ENCODE measurements around the gene HSBP1.

HSBP1 gene

DNA sequence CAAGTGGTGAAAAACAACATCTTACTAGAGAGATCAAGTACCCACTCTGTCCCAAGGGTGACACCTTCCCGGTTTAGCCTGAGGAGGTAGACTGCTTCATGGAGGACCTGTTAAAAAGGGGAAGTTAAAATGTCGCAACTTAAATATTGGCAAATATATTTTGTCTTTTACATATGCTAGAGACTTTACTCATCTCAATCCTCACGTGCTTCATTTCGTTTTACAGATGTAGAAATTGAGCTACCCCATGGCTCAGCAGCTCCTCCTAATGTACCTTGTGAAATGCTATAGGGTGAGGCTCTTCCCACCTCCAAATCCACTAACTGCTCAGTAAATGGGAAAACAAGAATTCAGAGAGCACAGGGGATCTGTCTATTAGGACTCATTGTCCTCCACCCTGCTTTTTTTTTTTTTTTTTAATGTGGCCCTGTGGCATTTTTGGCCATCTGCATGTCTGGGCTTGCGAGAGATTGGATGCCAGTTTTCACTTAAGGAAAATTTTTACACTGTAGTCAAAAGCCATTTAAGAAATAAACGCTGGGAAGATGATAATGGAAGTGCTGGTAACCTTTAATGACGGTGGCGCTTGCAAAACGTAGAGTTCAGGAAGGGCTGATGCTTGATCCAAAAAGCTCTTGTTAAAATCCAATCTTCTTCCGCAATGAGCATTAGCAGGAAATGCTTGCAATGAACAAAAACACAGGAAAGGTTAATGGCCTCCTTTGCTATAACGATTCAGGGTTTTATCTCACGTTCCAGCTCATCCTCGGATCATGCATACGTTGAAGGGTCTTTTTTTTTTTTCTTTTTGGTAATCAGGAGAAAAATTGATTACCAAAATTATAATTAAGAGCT, 39.8 kb downstream of the HSBP1 start:
- Histone ChIP-seq H3K4me1 (ENCODE audit: control insufficient read depth in 1 of 2, insufficient read depth in 2 of 2, low read length in 2 of 2) (peaks cover 12% of the 10 kb centered on the region in 2 donors), H3K9ac (ENCODE audit: low read depth in 1 of 2, low read length in 2 of 2) (no peak overlapping the region), H3K9me3 (ENCODE audit: control insufficient read depth in 1 of 2, low read length in 2 of 2) (no peaks in the 10 kb centered on the region), H3K27me3 (ENCODE audit: control insufficient read depth in 1 of 2, insufficient read depth in 2 of 2, low read length in 2 of 2) (no peaks in the 10 kb centered on the region), H3K27ac (ENCODE audit: low read depth, low read length) (no peak overlapping the region), H3K4me3 (ENCODE audit: low read depth in 1 of 2, low read length in 2 of 2) (no peak overlapping the region), H3K36me3 (ENCODE audit: control insufficient read depth in 1 of 2, insufficient read depth in 2 of 2, low read length in 2 of 2) (no peaks in the 10 kb centered on the region)

GRCh38 chr16:83849421-83849820, 41.6 kb downstream of the HSBP1 start:
- no peak overlapping the region for H3K9ac ChIP-seq (ENCODE audit: low read depth in 1 of 2, low read length in 2 of 2)
- H3K27ac ChIP-seq (ENCODE audit: low read depth, low read length): no peak overlapping the region
- H3K4me3 ChIP-seq (ENCODE audit: low read depth in 1 of 2, low read length in 2 of 2): no peak overlapping the region
- no peaks in the 10 kb centered on the region for H3K27me3 ChIP-seq (ENCODE audit: control insufficient read depth in 1 of 2, insufficient read depth in 2 of 2, low read length in 2 of 2)
- no peaks in the 10 kb centered on the region for H3K36me3 ChIP-seq (ENCODE audit: control insufficient read depth in 1 of 2, insufficient read depth in 2 of 2, low read length in 2 of 2)
- H3K9me3 ChIP-seq (ENCODE audit: control insufficient read depth in 1 of 2, low read length in 2 of 2): no peaks in the 10 kb centered on the region
- H3K4me1 ChIP-seq (ENCODE audit: control insufficient read depth in 1 of 2, insufficient read depth in 2 of 2, low read length in 2 of 2): peaks cover 7 to 12% of the 10 kb centered on the region in 2 donors

DNA sequence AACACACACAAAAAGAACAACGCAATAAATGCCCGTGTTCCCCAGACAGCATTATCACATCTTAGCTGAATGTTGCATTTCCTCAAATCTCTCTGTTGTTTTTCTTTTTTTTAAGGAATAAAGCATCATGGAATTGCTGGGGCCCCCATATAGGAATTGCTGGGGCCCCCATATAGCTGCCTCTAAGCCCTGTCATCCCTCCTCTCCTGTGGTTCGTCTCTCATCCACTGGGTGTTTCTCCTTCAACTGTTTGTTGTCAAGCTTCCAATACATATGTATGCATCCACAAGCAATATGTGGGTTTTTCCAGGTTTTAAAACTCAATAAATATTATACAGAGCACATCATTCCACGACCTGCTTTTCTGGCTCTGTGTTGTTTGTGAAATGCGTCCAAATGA, 43.2 kb downstream of the HSBP1 start:
- Histone ChIP-seq H3K36me3 (ENCODE audit: control insufficient read depth in 1 of 2, insufficient read depth in 2 of 2, low read length in 2 of 2) (no peaks in the 10 kb centered on the region), H3K27me3 (ENCODE audit: control insufficient read depth in 1 of 2, insufficient read depth in 2 of 2, low read length in 2 of 2) (no peaks in the 10 kb centered on the region), H3K4me1 (ENCODE audit: control insufficient read depth in 1 of 2, insufficient read depth in 2 of 2, low read length in 2 of 2) (peaks cover 7 to 12% of the 10 kb centered on the region in 2 donors), H3K9ac (ENCODE audit: low read depth in 1 of 2, low read length in 2 of 2) (no peak overlapping the region), H3K27ac (ENCODE audit: low read depth, low read length) (no peak overlapping the region), H3K9me3 (ENCODE audit: control insufficient read depth in 1 of 2, low read length in 2 of 2) (no peaks in the 10 kb centered on the region), H3K4me3 (ENCODE audit: low read depth in 1 of 2, low read length in 2 of 2) (no peak overlapping the region)

GRCh38 chr16:83851473-83851872, 43.7 kb downstream of the HSBP1 start:
- H3K9ac ChIP-seq (ENCODE audit: low read depth in 1 of 2, low read length in 2 of 2): no peak overlapping the region
- H3K27me3 ChIP-seq (ENCODE audit: control insufficient read depth in 1 of 2, insufficient read depth in 2 of 2, low read length in 2 of 2): no peaks in the 10 kb centered on the region
- H3K9me3 ChIP-seq (ENCODE audit: control insufficient read depth in 1 of 2, low read length in 2 of 2): no peaks in the 10 kb centered on the region
- no peak overlapping the region for H3K27ac ChIP-seq (ENCODE audit: low read depth, low read length)
- no peak overlapping the region for H3K4me3 ChIP-seq (ENCODE audit: low read depth in 1 of 2, low read length in 2 of 2)
- peaks cover 7 to 12% of the 10 kb centered on the region in 2 donors for H3K4me1 ChIP-seq (ENCODE audit: control insufficient read depth in 1 of 2, insufficient read depth in 2 of 2, low read length in 2 of 2)
- no peaks in the 10 kb centered on the region for H3K36me3 ChIP-seq (ENCODE audit: control insufficient read depth in 1 of 2, insufficient read depth in 2 of 2, low read length in 2 of 2)

- no peak overlapping the region for H3K27ac ChIP-seq (ENCODE audit: low read depth, low read length)
- H3K9ac ChIP-seq (ENCODE audit: low read depth in 1 of 2, low read length in 2 of 2): no peak overlapping the region
Measured at GRCh38 chr16:83852774-83853173, 45.0 kb downstream of the HSBP1 start.

GRCh38 chr16:83853834-83854233, 46.1 kb downstream of the HSBP1 start:
- no peaks in the 10 kb centered on the region for H3K27me3 ChIP-seq (ENCODE audit: control insufficient read depth in 1 of 2, insufficient read depth in 2 of 2, low read length in 2 of 2)
- no peaks in the 10 kb centered on the region for H3K36me3 ChIP-seq (ENCODE audit: control insufficient read depth in 1 of 2, insufficient read depth in 2 of 2, low read length in 2 of 2)
- no peak overlapping the region for H3K27ac ChIP-seq (ENCODE audit: low read depth, low read length)
- H3K9ac ChIP-seq (ENCODE audit: low read depth in 1 of 2, low read length in 2 of 2): no peak overlapping the region
- H3K4me3 ChIP-seq (ENCODE audit: low read depth in 1 of 2, low read length in 2 of 2): no peak overlapping the region
- no peaks in the 10 kb centered on the region for H3K9me3 ChIP-seq (ENCODE audit: control insufficient read depth in 1 of 2, low read length in 2 of 2)
- peaks cover 7 to 12% of the 10 kb centered on the region in 2 donors for H3K4me1 ChIP-seq (ENCODE audit: control insufficient read depth in 1 of 2, insufficient read depth in 2 of 2, low read length in 2 of 2)

More at GRCh38 chr16:83852774-83853173, 45.0 kb downstream of the HSBP1 start:
- Histone ChIP-seq H3K27me3 (ENCODE audit: control insufficient read depth in 1 of 2, insufficient read depth in 2 of 2, low read length in 2 of 2) (no peaks in the 10 kb centered on the region), H3K4me1 (ENCODE audit: control insufficient read depth in 1 of 2, insufficient read depth in 2 of 2, low read length in 2 of 2) (peaks cover 7 to 12% of the 10 kb centered on the region in 2 donors), H3K9me3 (ENCODE audit: control insufficient read depth in 1 of 2, low read length in 2 of 2) (no peaks in the 10 kb centered on the region), H3K36me3 (ENCODE audit: control insufficient read depth in 1 of 2, insufficient read depth in 2 of 2, low read length in 2 of 2) (no peaks in the 10 kb centered on the region), H3K4me3 (ENCODE audit: low read depth in 1 of 2, low read length in 2 of 2) (no peak overlapping the region)

DNA sequence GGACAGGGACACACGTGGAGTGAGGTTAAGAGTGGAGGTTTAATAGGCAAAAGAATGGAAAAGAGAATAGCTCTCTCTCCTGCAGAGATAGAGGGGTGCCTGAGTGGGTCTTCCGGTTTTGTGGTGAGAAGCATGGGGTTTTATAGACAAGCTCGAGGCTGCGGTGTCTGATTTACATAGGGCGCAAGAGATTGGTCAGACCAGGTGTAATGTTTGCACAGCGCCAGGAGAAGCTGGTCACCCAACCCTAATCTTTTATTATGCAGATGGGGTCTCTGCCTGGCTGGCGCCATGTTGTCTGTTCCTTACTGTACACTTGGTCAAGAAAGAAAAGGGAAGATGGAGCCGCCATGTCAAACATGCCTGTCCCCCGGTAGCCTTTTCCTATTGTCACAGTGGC, 46.6 kb downstream of the HSBP1 start:
- Histone ChIP-seq H3K4me1 (ENCODE audit: control insufficient read depth in 1 of 2, insufficient read depth in 2 of 2, low read length in 2 of 2) (peaks cover 7 to 12% of the 10 kb centered on the region in 2 donors), H3K27ac (ENCODE audit: low read depth, low read length) (no peak overlapping the region), H3K36me3 (ENCODE audit: control insufficient read depth in 1 of 2, insufficient read depth in 2 of 2, low read length in 2 of 2) (no peaks in the 10 kb centered on the region), H3K9ac (ENCODE audit: low read depth in 1 of 2, low read length in 2 of 2) (no peak overlapping the region), H3K9me3 (ENCODE audit: control insufficient read depth in 1 of 2, low read length in 2 of 2) (no peaks in the 10 kb centered on the region), H3K4me3 (ENCODE audit: low read depth in 1 of 2, low read length in 2 of 2) (no peak overlapping the region), H3K27me3 (ENCODE audit: control insufficient read depth in 1 of 2, insufficient read depth in 2 of 2, low read length in 2 of 2) (no peaks in the 10 kb centered on the region)

DNA sequence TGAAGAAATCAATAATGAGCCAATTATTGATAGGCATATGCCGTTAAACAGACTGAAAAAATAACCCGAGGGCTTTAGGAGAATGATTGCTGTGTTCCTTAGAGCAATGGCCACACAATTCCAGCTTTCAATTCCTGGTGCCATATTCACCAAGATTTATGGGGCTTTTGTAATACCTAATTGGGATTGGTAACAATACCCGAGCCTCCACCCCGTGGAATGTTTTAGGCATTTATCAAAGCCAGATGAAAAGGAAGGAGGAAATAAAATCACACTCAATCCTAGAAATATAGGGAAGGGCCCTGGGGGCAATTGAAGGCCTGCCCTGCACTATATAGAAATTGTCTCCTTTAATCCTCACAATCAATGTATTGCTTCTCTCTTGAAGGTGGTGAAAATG, 49.0 kb downstream of the HSBP1 start:
- H3K4me1 ChIP-seq (ENCODE audit: control insufficient read depth in 1 of 2, insufficient read depth in 2 of 2, low read length in 2 of 2): peaks cover 2% of the 10 kb centered on the region in 2 donors
- H3K9me3 ChIP-seq (ENCODE audit: control insufficient read depth in 1 of 2, low read length in 2 of 2): no peaks in the 10 kb centered on the region
- no peaks in the 10 kb centered on the region for H3K27me3 ChIP-seq (ENCODE audit: control insufficient read depth in 1 of 2, insufficient read depth in 2 of 2, low read length in 2 of 2)
- no peak overlapping the region for H3K4me3 ChIP-seq (ENCODE audit: low read depth in 1 of 2, low read length in 2 of 2)
- no peak overlapping the region for H3K9ac ChIP-seq (ENCODE audit: low read depth in 1 of 2, low read length in 2 of 2)
- no peaks in the 10 kb centered on the region for H3K36me3 ChIP-seq (ENCODE audit: control insufficient read depth in 1 of 2, insufficient read depth in 2 of 2, low read length in 2 of 2)
- no peak overlapping the region for H3K27ac ChIP-seq (ENCODE audit: low read depth, low read length)

DNA sequence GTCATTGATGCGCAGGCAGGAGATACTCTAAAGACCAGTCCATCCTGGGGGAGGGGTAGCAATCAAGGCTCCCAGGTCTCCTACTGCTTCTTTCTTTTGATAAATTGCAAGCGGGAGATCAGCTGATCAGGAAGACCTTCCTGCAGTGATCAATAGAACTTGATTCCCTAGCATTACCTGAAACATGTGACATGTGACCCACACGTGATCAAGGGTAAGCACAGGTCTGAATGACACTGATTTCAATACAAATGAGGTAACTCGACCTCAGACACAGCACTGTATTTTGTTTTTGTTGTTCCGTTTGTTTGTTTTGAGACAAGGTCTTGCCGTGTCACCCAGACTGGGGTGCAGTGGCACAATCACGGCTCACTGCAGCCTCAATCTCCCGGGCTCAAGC, 51.5 kb downstream of the HSBP1 start:
- Histone ChIP-seq H3K36me3 (ENCODE audit: control insufficient read depth in 1 of 2, insufficient read depth in 2 of 2, low read length in 2 of 2) (no peaks in the 10 kb centered on the region), H3K27me3 (ENCODE audit: control insufficient read depth in 1 of 2, insufficient read depth in 2 of 2, low read length in 2 of 2) (no peaks in the 10 kb centered on the region), H3K4me1 (ENCODE audit: control insufficient read depth in 1 of 2, insufficient read depth in 2 of 2, low read length in 2 of 2) (no peaks in the 10 kb centered on the region), H3K9me3 (ENCODE audit: control insufficient read depth in 1 of 2, low read length in 2 of 2) (no peaks in the 10 kb centered on the region), H3K9ac (ENCODE audit: low read depth in 1 of 2, low read length in 2 of 2) (no peak overlapping the region), H3K4me3 (ENCODE audit: low read depth in 1 of 2, low read length in 2 of 2) (no peak overlapping the region), H3K27ac (ENCODE audit: low read depth, low read length) (no peak overlapping the region)

GRCh38 chr16:83862661-83863060, 54.9 kb downstream of the HSBP1 start:
- no peaks in the 10 kb centered on the region for H3K27me3 ChIP-seq (ENCODE audit: control insufficient read depth in 1 of 2, insufficient read depth in 2 of 2, low read length in 2 of 2)
- no peak overlapping the region for H3K9ac ChIP-seq (ENCODE audit: low read depth in 1 of 2, low read length in 2 of 2)
- no peaks in the 10 kb centered on the region for H3K9me3 ChIP-seq (ENCODE audit: control insufficient read depth in 1 of 2, low read length in 2 of 2)
- H3K4me3 ChIP-seq (ENCODE audit: low read depth in 1 of 2, low read length in 2 of 2): no peak overlapping the region
- H3K4me1 ChIP-seq (ENCODE audit: control insufficient read depth in 1 of 2, insufficient read depth in 2 of 2, low read length in 2 of 2): no peaks in the 10 kb centered on the region
- no peaks in the 10 kb centered on the region for H3K36me3 ChIP-seq (ENCODE audit: control insufficient read depth in 1 of 2, insufficient read depth in 2 of 2, low read length in 2 of 2)
- H3K27ac ChIP-seq (ENCODE audit: low read depth, low read length): no peak overlapping the region
